ENCODE measurements around the gene CAMK2G.

The CAMK2G gene

DNA sequence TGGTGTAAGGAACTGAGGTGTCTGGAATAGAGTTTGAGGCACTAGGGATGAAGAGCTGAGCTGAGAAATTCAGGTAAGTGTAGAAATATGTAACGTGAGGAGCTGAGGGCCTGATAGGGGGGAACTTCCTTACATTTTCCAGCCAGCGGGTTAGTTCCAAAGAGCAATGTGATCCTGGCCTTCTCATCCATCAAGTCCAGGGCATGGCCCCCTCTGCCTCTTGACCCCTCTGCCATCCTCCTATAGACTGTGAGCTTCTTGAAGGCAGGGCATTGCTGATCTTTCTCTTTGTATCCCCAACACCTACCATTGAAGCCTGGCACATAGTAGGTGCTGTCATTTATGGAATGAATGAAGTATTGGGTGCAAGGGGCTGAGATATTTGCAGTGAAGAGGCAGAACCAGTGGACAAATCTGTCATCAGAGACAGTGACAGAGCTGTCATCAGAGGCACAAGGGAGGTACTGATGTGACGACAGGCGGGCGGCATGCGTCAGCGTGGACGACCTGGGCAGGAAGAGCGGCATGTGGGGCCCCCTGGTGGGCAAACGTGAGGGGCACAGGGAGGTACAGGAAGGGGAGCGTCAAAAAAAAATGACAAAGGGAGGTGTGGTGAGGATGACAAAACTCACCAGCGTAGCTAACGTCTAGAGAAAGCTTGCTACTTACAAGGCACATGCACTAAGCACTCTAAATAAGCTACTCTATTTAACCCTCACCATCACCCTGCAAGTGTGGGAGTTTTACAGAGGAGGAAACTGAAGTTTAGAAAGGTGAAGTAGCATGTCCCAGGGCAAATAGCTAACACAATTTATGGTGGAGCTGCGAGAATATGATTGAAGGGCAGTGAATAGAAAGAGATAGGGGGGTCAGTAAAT, 5.2 kb upstream of the CAMK2G start:
- peak; percentile 92 for DNase-seq (ENCODE audit: low read depth)

DNA sequence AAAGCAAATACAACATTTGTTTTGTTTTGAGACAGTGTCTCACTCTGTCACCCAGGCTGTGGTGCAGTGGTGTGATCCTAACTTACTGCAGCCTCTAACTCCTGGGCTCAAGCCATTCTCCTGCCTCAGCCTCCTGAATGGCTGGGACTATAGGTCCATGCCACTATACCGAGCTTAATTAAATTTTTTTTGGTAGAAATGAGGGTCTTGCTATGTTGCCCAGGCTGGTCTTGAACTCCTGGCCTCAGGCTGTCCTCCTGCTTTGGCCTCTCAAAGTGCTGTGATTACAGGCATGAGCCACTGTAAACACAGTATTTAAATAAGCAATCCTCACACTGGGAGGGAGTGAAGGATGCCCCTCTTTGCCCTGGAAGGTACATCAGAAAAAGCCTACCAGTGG, 4.0 kb upstream of the CAMK2G start:
- DNase-seq (ENCODE audit: low read depth) = no peak

DNA sequence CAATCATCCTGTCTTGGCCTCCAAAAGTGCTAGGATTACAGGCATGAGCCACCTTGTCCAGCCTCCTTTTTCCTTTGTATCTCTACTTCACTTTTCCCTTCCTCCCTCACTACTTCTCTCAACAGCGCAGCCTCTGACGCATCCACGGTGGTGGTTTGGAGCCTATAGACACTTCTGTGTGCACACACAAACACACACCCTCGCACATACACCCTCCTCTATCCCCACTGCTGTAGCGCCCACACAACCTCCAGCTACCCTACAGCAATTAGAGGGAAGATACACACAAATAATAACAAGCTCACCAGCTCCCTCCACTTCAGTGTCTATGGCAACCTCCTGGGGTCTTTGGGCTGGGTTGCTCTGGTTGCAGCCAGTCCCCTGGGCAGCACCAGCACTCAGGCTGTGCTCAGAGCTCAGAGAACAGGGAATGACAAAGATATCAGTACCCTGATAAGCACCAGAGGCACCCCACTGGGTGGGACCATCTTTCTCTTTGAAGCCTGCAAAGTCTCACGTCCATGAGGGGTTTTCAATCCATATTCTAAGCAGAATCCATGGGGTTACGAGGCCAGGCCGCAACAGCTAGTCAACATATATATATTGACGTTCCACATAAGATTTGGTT, 3.3 kb upstream of the CAMK2G start:
- no peak for DNase-seq (ENCODE audit: low read depth)

DNA sequence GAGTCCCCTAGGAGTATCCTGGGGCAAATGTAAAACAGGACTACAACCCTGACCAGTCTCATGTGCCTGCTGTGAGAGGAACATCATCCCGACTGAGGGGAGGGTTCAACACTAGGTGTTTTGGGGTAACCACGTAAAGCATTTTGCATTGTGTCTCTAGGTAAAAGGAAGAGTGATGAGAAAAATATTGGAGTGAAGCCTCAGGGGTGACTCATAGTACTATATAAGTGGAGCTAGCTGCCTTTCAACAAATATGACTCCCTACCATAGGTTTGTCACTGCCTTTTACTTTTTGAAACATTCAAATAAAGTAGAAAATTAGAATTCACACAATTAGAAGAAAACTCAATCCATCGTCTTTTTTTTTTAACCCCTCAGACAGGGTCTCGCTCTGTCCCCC, 2.6 kb upstream of the CAMK2G start:
- DNase-seq (ENCODE audit: low read depth) = peak; percentile 78

DNA sequence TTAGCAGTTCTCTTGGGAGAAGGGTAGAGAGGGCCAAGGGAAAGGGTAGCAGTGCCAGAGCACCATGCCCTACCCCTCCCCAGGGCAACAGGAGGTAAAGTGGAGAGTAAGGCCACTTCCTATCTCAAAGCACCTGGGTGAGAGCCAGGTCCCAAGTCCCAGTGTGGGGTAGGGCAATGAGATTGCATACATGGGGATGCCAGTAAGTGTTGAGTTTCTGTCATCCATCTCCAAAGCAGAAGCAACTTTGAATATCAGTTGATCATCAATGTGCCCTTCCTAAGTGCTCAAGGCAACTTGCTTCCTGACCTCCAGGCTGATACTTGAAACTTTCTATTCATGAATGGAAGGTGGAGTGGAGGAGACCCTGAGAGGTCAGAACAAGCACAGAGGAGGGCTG, 2.2 kb upstream of the CAMK2G start:
- DNase-seq (ENCODE audit: low read depth) = no peak

DNA sequence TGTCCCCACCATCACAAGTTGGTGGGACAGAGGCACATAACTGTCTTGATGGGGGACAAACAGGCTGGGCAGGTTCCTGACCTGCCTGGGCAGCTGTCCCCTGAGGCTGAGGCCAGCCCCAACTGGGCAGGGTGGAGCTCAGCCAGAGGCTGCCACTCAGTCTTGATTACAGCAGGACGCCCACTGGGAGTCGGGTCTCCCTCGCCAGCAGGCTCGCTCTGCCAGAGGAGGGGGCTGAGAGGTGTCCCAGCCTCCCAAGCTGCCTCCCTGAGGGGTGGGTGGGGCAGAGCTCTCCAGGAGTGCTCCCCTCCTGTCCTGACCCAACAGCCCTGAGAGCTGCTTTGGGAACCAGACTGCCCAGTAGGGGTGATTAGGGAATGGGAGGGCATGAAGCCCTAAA, 1.8 kb upstream of the CAMK2G start:
- no peak for DNase-seq (ENCODE audit: low read depth)

DNA sequence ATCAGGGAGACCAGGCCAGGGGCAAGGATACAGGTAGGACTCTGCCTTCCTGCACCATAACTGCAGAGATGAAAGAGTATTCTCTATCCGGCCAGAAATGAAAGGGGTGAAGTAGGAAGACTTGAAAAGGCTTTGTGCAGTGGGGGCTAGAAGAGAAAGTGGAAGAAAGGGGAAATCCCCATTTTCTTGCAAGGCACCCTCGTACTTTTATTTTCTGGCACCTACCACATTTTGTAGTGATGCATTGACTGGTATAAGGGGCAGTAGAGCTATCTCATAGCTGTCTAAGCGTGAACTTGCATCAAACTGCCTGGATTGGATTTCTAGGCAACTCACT, 752 bp upstream of the CAMK2G start:
- DNase-seq (ENCODE audit: low read depth) = no peak

DNA sequence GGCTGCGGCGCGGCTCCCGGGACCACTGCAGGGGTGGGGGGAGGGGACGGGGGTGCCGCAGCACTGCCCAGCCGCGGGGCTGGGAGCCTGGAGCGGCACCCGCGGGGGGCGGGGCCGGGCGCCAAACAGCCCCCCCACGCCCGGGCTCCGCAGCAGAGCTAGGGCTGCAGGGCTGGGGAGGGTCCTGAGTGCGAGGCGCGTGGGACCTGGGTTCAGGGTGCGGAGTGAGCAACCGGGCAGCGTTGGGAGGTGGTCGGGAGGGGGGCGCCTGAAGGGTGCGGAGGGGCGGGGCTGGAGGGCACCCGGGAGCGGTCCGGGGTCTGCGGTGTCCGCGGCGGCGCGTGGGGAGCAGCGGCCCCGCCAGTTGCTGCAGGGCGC, 528 bp downstream of the CAMK2G start:
- no peak for DNase-seq (ENCODE audit: low read depth)

DNA sequence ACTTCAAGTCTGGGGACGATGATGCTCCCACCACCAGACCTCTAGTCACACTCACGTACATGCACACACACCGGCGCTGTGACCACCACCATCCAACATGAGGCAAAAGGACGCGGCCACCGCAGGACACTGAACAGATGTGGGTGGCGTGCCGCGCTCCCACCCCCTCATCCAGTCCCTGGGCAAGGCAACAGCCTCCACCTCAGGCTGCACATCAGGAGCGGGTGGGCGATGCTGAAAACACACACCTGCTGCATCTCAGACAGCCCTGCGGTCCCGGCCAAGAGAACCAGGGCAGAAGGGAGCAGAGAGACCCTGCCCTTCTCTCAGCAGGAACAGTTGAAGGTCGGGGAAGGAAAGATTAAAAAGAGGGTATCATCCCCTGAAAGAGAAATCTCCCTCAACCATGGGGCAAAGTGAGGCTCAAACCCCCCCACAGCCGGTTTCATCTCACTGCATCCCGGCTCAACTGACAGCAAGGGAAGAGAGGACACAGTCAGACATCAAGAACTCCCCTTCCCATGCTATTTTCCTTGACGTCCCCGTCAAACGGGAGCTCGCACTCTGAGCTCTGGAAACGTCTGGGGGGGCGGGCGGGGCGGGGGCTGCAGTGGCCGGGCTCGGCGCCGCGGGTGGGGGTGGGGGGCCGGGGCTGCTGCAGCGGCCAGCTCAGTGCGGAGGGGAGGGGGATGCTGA, 1.1 kb downstream of the CAMK2G start:
- DNase-seq (ENCODE audit: low read depth) = no peak

DNA sequence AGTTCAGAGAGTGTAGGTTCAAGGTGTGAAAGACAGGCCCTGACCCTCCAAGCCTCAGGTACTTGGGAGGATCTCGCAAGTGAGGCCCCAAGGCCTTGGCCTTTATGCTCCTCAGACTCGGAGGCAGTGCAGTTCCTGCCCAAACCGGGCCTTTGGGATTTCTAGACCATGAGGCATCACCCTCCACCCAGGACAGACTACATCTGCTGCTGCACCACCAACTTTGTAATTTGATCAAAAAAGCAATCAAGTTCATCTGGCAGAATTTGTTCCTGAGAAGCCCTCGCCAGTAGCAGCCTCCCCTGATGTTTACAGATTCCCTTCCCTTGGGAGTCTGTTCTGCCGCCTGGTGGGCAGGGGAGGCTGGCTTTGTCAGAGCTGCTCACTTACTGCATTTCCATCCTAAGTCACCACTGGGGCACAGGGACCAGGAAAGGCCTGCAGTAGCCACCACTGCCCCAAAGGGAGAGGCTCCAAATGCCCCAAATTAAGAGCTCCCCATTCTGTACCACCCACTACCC, 2.1 kb downstream of the CAMK2G start:
- no peak for DNase-seq (ENCODE audit: low read depth)

DNA sequence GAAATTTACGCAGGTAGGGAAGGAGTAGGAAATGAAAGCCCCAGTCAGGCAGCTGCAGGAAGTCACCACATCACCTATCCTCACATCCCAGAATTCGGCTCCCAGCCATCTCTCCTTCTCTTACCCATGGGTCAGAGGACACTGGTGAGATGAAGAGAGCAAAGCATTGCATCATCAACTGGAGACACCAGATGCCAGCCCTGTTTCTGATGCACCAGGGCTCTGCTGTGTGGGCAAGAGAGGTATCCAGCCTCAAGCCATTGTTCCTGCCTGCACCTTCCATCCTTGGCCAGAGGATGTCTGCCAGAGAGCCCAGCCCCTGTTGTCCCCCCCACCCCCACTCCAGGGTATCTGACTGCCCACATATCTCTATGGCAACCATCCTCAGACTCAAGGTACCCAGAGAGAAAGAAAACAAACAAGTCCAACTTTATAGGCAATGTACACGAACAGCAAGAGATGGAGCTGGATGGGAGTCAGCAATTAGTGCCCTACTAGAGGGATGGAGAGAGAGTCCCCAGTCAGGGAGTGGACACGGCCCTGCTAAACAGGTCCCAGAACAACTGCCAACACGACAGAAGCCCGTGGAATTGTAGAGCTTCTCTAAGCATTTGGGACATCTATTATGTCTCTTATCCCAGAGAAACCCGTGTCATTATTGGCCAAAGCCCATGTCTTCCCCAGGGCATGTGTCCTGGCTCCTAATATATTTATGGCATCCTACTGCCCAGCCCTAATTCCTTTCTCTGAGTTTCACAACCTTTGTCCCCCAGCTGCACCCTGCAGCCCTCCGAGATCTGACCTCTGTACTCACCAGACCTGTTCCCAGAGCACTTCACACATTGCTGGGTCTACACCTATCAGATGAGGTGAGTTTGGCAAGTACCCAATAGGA, 2.8 kb downstream of the CAMK2G start:
- no peak for DNase-seq (ENCODE audit: low read depth)

DNA sequence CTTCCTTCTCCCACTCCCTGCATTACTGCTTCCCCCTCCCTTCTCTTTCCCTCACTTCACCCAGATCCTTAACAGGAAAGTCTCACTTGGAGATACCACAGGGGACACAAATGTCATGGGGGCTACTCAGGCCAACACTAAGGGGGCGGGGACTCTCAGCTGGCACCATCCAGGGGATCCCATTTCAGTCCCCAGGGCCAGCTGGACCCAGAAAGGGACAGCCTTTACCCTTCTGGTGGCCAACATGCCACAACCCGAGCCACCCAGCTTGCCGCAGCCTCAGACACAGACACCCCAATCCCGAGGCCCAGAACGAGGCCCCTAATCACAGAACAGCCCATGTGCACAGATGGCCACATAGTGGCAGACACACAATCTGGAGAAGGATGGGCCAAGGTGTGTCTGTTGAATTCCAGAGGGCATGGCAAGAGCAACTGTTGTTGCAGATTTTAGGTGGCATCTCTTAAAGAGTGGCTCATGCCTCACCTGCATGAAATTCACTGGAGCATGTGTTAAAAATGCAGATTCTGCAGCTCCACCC, 5.6 kb downstream of the CAMK2G start:
- DNase-seq (ENCODE audit: low read depth) = no peak

DNA sequence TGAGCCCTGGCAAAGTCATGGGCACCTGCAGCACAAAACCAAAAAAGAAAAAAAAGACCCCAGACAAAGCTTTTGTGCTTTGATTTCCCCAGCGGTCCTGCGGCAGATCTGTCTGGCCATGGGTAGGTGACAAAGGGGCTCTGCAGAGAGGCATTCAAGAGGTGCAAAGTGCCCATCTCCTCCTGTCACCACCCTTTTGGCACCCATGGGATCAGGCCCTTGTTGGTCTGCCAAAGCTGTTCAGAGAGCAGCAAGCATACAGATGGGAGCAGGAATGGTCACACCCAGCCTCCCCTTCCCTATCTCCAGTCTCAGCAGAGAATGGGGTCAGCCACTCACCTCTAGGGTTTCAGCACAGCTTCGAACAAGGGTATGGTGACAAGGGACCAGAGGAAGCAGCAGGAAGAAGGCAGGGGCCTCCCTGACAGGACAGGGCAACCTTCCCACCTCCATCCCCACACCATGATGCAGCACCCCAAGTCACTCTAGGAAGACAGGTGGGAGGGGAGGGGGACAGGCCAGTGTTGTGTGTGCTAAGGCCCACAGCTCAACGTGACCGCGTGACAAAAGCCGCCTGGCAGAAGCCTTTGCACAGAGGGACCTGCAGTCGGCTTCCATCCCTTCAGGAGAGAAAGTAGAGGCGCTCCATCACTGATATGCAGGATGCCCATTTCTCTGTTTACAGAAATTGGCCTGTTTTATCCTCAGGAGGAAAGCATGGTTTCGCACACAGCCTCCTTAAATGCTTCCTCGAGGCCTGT, 6.3 kb downstream of the CAMK2G start:
- no peak for DNase-seq (ENCODE audit: low read depth)

DNA sequence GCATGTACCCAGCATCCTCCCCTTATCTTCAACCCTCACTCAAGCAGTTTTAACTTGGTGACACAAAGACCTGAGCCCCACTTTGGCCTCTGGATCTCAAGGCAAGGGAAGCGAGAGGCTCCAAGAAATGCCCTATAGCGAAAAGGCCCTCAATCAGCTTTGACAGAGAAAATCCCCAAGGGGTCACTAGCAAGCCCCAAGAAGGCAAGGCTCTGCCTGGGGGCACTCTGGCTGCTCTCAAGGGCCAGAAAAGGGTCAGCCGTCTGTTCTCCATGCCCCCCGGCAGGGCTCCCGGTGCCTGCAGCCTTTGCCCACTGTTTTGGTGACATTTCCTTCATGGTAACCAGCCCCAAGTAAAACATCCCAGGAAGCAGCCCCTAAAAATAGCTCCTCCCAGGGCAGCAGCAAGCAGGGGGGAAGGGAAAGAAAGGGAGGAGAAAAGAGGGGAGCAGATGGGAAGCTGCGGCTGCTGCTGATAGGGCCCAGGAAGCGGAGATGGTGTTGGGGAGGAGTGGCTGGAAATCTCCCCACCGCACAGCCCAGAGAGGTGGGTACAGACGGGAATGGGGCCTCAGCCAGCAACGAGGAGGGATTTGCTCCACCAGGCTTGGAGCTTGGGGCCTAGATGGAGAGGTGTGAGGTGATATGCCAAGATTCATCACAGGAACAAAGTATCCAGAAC, 7.1 kb downstream of the CAMK2G start:
- DNase-seq (ENCODE audit: low read depth) = no peak

DNA sequence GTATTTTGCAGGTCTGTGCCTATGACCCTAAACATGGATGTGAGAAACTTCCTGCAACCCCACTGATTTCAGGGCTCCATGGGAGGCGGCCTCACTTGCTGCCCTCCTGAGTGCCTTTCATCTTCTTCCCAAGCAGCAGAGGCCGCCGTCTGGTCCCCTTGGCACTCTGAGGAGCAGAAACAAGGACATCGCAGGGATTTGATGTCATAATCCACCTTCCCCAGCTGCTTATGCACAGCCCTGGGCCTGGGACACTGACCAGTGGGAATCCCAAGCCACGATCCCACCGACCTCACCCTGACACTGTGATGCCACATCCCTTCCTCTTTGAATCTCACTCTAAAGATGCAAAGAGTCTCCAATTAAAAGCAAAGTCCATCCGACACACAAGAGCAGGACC, 7.7 kb downstream of the CAMK2G start:
- no peak for DNase-seq (ENCODE audit: low read depth)

DNA sequence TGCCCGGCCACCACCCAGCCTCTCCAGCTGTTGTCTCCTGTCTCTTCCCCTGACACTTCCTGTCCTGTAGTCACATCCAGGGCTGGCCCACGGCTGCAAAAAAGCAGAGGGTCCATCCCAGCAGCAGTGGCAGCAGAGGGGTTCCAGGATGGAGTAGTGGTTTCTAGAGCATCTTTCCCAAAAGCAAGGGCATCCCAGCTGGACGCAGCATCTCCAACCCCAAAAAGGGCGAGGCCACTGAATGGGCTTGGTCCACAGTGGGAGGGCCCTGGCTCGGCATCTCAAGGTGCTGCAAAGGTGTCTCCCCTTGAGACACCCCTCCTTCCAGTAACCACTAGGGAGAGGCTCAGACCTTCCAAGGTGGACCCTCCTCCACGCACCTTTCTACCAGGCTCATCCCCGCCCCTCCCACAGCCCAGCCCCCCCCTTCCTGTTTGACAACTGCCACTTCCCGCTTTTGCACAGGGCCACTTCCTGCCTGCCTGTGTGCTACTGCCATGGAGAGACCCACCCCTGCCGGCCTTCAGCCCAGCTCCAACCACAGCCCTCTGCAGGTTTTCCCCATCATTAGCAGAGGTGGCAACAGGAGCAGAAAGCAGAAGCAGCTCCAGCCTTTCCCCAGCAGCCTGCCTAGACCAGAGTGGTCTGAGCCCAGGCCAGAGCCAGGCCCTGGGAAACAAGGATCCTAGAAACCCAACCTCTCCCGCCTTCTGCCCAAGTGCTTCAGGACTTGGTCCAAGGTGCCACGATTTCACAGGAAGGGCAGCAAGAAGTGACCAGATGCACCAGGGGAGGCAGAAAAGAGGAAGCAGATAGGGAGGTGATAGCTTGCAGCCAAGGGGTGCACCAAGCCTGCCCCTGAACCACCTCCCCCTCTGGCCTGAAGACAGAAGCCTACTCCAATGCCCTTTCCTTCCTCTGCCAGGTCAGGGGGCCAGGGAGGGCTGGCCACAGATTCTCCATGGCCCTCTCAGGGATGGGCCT, 8.6 kb downstream of the CAMK2G start:
- no peak for DNase-seq (ENCODE audit: low read depth)

DNA sequence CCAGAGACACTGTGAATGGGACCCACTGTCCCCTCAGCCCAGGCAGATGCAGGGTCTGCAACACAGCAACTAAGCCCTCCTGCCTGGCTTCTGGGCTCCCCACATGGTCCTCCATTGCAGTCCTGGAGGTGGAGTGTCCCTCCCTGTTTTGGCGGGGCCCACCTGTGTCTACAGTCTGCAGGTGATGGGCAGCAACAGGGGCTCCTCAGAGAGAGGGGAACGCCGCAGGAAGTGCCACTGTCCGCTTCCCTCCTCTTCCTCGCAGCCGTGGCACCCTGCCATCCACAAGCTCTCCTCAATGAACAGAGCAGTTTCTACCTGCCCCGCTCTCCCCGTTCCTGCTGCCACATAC, 9.3 kb downstream of the CAMK2G start:
- DNase-seq (ENCODE audit: low read depth) = no peak

DNA sequence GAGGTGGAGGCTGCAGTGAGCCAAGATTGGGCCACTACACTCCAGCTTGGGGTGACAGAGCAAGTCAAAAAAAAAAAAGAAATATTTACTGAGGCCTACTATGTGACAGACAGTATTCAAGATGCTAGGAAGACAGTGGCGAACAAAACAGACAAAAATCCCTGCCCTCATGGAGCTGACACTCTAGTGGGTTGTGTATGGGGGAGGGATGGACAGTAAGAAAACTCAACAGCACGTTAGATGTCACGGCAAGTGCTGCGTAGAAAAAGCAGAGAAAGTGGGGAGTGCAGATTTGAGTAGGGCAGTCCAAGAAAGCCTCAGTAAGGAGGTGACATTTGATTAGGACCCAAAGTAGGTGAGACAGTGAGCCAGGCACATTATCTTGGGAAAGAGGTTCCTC, 10.1 kb downstream of the CAMK2G start:
- DNase-seq (ENCODE audit: low read depth) = no peak
